ENCODE data around the gene PUS10.

Gene PUS10

DNA sequence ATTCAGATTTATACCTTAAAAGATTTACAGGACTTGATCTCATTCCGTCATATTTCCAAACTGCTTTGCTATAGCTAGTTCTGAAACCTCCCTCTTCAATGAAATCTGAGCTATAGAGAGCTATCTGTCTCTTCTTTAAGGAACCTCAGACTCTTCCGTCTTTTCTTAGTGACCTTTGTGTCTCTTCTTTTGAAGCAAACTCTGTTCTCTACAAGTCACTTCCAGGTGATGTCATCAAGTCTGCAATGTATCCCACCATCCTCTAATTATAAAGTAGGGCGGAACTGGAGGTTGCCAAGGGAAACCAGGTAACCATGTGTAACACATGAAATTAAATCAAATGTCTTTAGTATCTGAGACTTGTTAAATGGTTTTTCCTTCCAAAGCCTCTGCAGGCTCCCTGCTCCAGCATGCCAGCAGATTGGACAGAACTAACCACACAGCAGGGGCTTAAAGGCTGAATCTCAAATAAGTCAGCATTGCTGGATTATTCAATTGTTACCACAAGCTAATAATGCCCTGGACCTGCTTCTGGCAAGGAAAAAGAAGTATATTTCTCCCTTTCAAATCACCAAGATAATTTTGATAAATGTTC is 41.7 kb downstream of the PUS10 start:
- POLR2A ChIA-PET, result no interaction called here
- CTCF ChIA-PET, result no interaction called here

DNA sequence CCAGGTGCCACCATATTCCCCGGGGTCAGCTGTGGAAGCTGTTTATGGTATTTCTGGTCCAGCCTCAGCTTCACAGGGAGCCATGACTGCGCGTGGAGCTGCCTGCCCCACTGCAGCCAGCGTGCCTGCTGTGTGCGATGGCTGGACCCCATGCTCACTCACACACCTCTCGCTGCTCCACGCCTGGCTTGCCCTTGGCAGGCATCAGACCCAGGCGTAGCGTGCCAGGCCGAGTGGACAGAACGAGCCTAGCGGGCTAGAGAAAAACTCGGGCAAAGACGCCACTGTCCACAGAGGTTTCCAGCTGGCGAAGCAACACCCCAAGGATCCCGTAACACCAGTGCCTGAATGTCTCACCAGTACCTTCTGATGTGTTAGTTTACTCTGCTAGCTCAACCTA is 43.4 kb downstream of the PUS10 start:
- CTCF ChIA-PET, result no interaction called here
- TF ChIP-seq BHLHE40 (IDR thresholded peaks at IDR 0.05; ENCODE audit: borderline replicate concordance) (no peak), ELF4 (IDR thresholded peaks at IDR 0.05) (no peak), SP1 (IDR thresholded peaks at IDR 0.05) (no peak), HDGF (IDR thresholded peaks at IDR 0.05; ENCODE audit: borderline replicate concordance) (no peak), ARNT (IDR thresholded peaks at IDR 0.05) (no peak), NFRKB (IDR thresholded peaks at IDR 0.05) (no peak), FOXK2 (IDR thresholded peaks at IDR 0.05) (no peak), FOXM1 (IDR thresholded peaks at IDR 0.05; ENCODE audit: borderline replicate concordance) (no peak), LEF1 (IDR thresholded peaks at IDR 0.05; ENCODE audit: borderline replicate concordance) (no peak), TARDBP (IDR thresholded peaks at IDR 0.05) (no peak), L3MBTL2 (conservative IDR thresholded peaks at IDR 0.05) (no peak), SUZ12 (IDR thresholded peaks at IDR 0.05) (no peak), ZNF384 (IDR thresholded peaks at IDR 0.05) (no peak)
- TF ChIP-seq, protein P1, sequence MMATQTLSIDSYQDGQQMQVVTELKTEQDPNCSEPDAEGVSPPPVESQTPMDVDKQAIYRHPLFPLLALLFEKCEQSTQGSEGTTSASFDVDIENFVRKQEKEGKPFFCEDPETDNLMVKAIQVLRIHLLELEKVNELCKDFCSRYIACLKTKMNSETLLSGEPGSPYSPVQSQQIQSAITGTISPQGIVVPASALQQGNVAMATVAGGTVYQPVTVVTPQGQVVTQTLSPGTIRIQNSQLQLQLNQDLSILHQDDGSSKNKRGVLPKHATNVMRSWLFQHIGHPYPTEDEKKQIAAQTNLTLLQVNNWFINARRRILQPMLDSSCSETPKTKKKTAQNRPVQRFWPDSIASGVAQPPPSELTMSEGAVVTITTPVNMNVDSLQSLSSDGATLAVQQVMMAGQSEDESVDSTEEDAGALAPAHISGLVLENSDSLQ (IDR thresholded peaks at IDR 0.05), result no peak
- DNase-seq (ENCODE audit: extremely low spot score), result no peak
- POLR2A ChIA-PET, result no interaction called here

More for the DNA sequence above, 41.7 kb downstream of the PUS10 start:
- TF ChIP-seq ZNF384 (IDR thresholded peaks at IDR 0.05) (no peak), L3MBTL2 (conservative IDR thresholded peaks at IDR 0.05) (no peak), FOXK2 (IDR thresholded peaks at IDR 0.05) (no peak), SP1 (IDR thresholded peaks at IDR 0.05) (no peak), HDGF (IDR thresholded peaks at IDR 0.05; ENCODE audit: borderline replicate concordance) (no peak), ELF4 (IDR thresholded peaks at IDR 0.05) (no peak), NFRKB (IDR thresholded peaks at IDR 0.05) (no peak)
- TF ChIP-seq, protein P1 (IDR thresholded peaks at IDR 0.05), result no peak
- no peak for DNase-seq (ENCODE audit: extremely low spot score)

DNA sequence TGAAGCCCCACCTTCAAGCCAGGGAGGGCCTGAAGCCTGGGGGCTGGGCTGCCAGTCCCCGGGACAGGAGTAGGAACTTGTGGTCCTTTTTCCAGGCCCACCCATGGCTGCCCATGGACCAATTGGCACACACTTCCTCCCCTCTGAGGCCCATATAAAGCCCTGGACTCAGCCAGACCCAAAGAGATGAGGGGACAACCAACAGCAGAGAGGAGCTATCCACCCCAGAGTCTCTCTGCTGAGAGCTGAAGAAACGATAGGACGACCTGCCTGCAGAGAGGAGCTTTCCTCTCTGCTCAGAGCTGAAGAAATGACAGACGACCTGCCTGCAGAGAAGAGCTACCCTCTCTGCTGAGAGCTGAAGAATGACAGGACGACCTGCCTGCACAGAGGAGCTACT is 44.4 kb downstream of the PUS10 start:
- CTCF ChIA-PET, result interaction anchor here (0.6 to 0.7 kb wide), 2 partner anchors 10 to 27 kb away, joined by 3 to 5 read pairs; no protein-coding TSS in a partner anchor
- POLR2A ChIA-PET, result no interaction called here
- TF ChIP-seq ELF4 (IDR thresholded peaks at IDR 0.05) (no peak), LEF1 (IDR thresholded peaks at IDR 0.05; ENCODE audit: borderline replicate concordance) (no peak), BHLHE40 (IDR thresholded peaks at IDR 0.05; ENCODE audit: borderline replicate concordance) (no peak), L3MBTL2 (conservative IDR thresholded peaks at IDR 0.05) (no peak), FOXM1 (IDR thresholded peaks at IDR 0.05; ENCODE audit: borderline replicate concordance) (no peak), ZNF384 (IDR thresholded peaks at IDR 0.05) (no peak), ARNT (IDR thresholded peaks at IDR 0.05) (no peak), SUZ12 (IDR thresholded peaks at IDR 0.05) (no peak), TARDBP (IDR thresholded peaks at IDR 0.05) (no peak), CTBP1 (IDR thresholded peaks at IDR 0.05; ENCODE audit: borderline replicate concordance) (no peak), HDGF (IDR thresholded peaks at IDR 0.05; ENCODE audit: borderline replicate concordance) (no peak), FOXA1 (IDR thresholded peaks at IDR 0.05) (no peak)
- TF ChIP-seq, protein P1 (IDR thresholded peaks at IDR 0.05), result no peak
- no peak for DNase-seq (ENCODE audit: extremely low spot score)

DNA sequence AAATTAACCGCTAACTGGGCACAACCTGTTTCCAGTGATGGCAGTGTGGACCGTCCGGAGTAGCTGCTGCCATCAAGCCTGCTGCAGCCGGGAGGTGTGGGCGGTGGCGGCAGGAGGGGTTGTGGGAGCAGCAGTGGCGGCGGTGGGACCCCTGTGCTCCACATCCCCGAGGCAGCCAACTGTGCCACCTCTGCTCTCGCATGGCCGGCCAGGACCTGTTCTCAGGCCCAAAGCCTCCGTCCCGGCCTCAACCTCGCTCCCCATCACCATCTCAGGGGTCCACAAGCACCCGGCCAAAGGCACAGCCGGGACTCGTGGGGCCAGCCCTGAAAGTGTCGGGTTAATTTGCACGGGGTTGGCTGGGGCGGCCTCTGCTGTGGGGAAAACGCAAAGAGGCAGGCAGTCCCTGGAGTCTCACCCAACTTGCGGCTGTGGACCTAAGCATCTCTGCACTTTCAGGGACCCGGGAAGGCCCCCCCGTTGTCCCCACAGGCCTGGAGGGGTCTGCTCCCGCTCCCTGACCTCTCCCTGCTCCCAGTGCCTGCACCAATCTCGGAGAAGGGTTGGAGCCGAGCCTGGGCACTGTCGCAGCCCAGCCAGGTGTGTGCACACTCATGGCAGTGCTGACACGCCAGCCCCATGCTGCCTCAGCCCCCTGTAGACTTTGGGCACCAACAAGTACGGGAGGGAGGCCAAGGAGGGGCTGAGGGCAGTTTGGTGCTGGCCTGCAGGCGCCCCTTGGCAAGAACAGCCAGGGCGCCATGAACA is 45.0 kb downstream of the PUS10 start:
- TF ChIP-seq ZNF384 (IDR thresholded peaks at IDR 0.05) (no peak), FOXM1 (IDR thresholded peaks at IDR 0.05; ENCODE audit: borderline replicate concordance) (no peak), LEF1 (IDR thresholded peaks at IDR 0.05; ENCODE audit: borderline replicate concordance) (no peak), CTBP1 (IDR thresholded peaks at IDR 0.05; ENCODE audit: borderline replicate concordance) (no peak), BHLHE40 (IDR thresholded peaks at IDR 0.05; ENCODE audit: borderline replicate concordance) (no peak), SP1 (IDR thresholded peaks at IDR 0.05) (no peak), ELF4 (IDR thresholded peaks at IDR 0.05) (no peak), TARDBP (IDR thresholded peaks at IDR 0.05) (no peak), NFRKB (IDR thresholded peaks at IDR 0.05) (no peak), SUZ12 (IDR thresholded peaks at IDR 0.05) (no peak), FOXA1 (IDR thresholded peaks at IDR 0.05) (no peak)
- CTCF ChIA-PET, result interaction anchor here (0.6 to 1.0 kb wide), 2 partner anchors 9 to 26 kb away, joined by 3 read pairs; no protein-coding TSS in a partner anchor
- POLR2A ChIA-PET, result no interaction called here
- no peak for DNase-seq (ENCODE audit: extremely low spot score)

DNA sequence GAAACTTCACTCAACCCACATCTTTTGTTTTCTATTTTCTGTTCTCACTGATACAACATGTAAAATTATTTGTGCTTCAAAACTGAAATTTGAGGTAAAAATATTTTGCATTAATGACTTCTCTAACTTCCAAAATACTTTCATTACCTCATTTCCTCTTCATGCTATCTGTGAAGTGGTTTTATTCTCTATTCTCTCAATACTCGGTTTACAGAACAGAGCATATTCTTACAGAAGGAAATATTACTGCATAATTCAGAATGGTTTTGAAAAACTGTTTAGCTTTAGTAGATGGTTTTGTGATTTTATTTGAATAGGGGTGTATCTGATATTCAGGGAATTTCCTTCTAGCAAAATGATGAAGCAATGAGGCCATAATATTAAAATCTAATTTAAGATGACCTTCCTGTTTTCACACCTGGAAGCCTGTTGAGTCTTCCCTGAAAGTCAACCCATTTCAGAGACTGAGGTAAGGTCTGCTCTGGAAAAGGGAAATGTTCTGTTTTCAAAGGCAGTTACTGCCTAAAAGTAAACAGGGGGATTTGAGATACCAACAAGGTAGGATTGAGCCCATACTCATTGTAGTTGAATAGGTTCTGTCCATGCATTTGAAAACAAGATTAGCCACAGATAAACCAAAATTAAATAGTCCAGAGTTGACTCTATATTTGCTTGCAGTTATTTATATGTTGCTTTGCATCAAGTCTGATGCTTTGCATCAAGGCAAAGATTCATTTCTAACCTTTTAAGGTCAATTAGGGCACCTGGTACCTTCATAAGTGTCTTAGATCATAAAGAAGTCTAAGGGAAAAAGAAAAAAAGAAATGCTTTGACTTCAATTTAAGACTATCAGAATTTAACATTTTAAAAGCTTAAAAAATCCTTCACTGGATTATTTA is 51.3 kb downstream of the PUS10 start:
- TF ChIP-seq, protein P1 (IDR thresholded peaks at IDR 0.05), result no peak
- TF ChIP-seq ELF4 (IDR thresholded peaks at IDR 0.05), result no peak
- TF ChIP-seq FOXA1 (IDR thresholded peaks at IDR 0.05), result no peak
- TF ChIP-seq FOXM1 (IDR thresholded peaks at IDR 0.05; ENCODE audit: borderline replicate concordance), result no peak
- no peak for TF ChIP-seq ARNT (IDR thresholded peaks at IDR 0.05)
- TF ChIP-seq ZNF384 (IDR thresholded peaks at IDR 0.05), result no peak
- CTCF ChIA-PET, result no interaction called here
- no peak for DNase-seq (ENCODE audit: extremely low spot score)
- POLR2A ChIA-PET, result no interaction called here

Data from HEK293T (cell line).